GM04504 (cell line): Measurements from ENCODE around the gene STRBP.
"Not testable (repeated sequence)": the region's sequence is repeated elsewhere in the genome, so short reads cannot be mapped to it uniquely, and the experiment has no call there.

ENCODE experiments used
- DNase-seq: peaks from one replicate; pipeline ENCODE4 v3.0.0-alpha.2; 2012; ENCODE audit warnings: low read depth

STRBP gene

DNA sequence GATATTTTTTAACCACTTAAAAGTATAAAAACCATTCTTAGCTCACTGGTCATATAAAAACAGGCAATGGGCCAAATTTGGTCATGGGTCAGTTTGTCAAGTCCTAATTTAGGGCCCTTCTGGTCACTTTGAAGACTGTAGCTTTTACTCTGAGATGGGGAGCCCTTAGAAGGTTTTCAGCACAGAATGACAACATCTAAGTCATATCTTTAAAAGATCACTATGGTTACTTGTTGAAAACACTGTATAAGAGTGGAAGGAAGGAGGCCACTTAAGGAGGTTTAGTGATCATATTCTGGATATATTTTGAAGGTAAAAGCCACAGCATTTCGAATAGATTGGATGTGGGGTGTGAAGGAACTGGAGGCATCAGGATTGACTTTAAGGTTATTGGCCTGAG, 76.7 kb downstream of the STRBP start:
- DNase-seq: no peak

GRCh38 chr9:123191260-123191659, 77.1 kb downstream of the STRBP start:
- DNase-seq: no peak

DNA sequence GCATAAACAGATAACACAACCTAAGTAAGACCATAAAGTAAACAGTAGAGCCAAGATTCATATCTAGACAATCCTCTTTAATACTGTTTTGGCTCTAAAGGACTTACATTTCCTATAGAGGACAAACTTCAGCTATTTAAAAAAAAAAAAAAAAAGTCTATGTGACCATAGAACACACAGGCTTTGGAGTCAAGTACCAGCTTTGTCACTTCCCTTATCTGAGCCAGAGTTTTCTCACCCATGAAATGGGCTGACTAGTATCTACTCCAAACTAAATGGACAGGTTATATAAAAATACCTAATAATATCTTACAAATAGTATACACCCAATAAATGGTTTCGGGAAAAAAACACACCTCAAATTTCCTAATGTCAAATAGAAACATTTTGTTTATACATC, 81.3 kb downstream of the STRBP start:
- no peak for DNase-seq

DNA sequence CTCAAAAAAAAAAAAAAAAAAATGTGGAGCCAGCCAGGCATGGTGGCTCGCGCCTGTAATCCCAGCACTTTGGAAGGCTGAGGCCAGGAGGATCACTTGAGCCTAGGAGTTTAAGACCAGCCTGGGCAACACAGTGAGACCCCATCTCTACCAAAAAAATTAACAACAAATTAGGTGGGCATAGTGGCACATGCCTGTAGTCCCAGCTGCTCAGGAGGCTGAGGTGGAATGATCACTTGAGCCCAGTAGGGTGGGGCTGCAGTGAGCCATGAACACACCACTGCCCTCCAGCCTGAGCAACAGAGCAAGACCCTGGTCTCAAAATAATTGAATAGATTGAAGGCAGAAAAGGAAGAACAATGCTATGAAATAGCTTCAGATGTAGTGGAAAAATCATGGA, 82.4 kb downstream of the STRBP start:
- not testable (repeated sequence) for DNase-seq

DNA sequence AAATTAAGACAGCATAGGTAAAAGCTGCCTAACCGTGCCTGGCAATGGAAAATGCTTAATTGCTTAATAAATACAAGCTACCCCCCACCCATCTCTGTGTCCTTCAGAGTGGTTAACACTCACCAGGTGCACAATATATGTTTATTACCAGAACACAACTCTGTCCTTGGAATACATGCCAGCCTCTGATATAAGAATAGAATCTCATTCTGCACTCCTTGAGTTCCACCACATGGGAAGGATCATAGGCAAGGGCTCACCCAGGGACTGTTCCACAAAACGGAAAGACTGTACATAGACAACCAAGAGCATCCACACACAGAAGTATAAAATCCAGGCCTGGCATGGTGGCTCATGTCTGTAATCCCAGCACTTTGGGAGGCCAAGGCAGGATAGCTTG, 91.4 kb downstream of the STRBP start:
- DNase-seq: no peak

DNA sequence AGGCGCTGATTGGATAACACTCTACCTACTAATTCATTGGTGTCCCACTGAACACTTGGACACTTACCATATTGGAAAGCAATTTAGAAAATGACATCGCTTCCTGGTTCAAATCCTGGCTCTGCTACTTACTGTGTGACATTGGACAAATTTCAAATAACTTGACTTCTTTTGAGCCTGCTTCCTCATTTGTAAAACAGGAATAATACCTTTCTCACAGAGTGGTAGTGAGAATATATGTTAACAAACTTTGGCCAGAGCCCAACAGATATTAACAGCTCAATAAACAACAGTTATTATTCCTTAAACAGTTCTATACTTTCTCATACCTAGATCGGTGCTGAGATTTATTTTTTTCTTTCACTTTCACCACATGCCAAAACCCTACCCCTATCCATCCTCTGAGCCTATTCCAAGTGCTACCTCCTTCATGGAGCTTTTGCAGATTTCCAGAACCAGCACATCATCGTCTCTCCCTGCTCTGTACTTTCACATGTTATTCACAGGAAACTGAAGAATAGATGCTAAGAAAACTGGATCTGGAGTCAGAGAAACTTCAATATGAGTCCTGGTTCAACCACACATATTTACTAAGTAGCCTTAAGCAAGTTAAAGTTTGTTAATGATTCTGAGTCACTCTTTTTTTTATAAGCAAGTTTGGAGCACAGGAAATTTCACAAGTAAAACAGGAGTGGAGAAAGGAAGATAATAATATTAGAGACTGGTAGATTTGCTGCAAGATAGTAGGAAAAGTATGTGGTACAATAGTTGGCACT, 92.3 kb downstream of the STRBP start:
- DNase-seq: peak; percentile 3

- no peak for DNase-seq
Measured at GRCh38 chr9:123174887-123175518, 93.4 kb downstream of the STRBP start.

DNA sequence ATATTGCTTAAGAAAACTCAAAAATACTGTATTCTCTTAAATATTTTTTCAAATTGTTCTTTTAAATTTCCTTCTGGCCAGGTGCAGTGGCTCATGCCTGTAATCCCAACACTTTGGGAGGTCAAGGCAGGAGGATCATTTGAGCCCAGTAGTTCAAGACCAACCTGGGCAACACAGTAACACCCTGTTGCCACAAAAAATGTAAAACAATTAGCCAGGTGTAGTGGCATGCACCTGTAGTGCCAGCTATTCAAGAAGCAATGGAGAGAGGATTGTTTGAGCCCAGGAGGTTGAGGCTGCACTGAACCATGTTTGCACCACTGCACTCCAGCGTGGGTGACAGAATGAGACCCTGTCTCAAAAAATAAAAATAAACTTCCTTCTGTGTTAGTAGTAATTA, 94.3 kb downstream of the STRBP start:
- no peak for DNase-seq

DNA sequence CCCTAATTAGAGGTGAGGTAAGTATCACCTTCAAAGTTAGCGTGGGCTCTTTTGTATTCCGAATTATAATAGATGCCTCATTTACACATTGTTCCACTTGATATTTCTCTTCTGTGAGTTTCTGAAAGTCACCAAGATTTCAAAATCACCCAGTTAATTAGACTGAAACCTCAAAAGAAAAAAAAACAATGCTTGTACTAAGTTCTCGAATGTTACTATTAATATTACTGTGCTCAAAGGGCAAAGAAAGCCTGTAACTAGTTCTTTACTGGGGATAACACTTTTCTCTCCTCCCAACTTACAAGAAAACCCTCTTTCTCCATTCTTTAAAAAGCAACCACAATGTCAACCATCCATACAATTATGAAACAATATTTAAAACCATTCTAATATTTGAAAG, 98.5 kb downstream of the STRBP start:
- no peak for DNase-seq

GRCh38 chr9:123168586-123168985, 99.8 kb downstream of the STRBP start:
- DNase-seq: no peak

GRCh38 chr9:123167474-123167873, 100.9 kb downstream of the STRBP start:
- no peak for DNase-seq

DNA sequence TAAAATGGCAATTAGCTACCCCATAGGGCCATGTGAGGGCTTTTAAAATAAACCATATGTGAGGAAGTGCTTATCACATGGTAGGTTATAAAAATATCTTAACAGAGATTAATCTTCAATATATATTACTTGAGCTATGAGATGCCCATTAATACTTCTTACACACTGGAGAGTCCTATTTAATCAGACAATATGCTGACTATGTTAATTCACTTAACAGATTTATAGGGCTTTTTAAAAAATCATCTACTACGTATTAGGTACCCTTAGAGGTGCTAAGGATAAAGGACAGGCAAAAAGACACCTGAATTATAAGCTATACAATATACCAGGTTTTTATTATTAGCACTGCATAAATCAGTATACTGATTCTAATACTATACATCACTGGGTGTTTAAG, 102.6 kb downstream of the STRBP start:
- no peak for DNase-seq

DNA sequence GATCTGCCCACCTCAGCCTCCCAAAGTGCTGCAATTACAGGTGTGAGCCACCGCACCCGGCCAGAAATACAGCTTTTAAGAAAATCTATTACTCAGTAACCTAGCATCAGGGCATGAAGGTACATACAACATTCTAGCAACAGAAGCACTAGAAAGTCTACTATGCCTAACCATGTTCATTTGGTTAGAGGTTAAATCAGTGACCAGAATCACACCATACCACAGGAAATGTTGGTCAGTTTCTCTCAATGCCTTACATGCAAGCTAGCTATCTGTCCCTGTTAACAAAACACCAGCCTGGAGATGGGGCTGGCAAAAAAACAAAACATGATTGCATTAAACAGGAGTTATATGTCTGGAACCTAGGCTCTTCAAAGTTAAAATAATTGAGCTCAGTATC, 104.1 kb downstream of the STRBP start:
- DNase-seq: no peak

GRCh38 chr9:123162791-123163345, 105.5 kb downstream of the STRBP start:
- DNase-seq: no peak

- no peak for DNase-seq
Measured at GRCh38 chr9:123162360-123162759, 106.0 kb downstream of the STRBP start.

DNA sequence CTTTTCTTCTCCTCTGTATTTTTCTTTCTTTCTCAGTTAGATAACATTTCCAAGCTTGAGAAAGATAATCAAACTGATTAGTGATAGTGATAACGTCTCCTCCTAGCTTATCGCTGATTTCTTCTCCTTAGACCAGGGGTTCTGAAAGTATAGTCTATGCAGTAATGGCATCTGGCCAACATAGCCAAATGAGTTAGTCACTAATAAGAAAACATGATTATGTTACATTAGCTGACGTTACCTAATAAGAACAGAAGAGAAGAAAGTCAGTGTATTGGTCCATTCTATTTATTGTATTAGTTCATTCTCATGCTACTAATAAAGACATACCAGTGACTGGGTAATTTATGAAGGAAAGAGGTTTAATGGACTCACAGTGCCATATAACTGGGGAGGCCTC, 111.2 kb downstream of the STRBP start:
- no peak for DNase-seq

- no peak for DNase-seq
Measured at GRCh38 chr9:123150708-123151503, 117.5 kb downstream of the STRBP start.

GRCh38 chr9:123149067-123149466, 119.3 kb downstream of the STRBP start:
- no peak for DNase-seq

GRCh38 chr9:123138163-123138562, 130.2 kb downstream of the STRBP start:
- no peak for DNase-seq

DNA sequence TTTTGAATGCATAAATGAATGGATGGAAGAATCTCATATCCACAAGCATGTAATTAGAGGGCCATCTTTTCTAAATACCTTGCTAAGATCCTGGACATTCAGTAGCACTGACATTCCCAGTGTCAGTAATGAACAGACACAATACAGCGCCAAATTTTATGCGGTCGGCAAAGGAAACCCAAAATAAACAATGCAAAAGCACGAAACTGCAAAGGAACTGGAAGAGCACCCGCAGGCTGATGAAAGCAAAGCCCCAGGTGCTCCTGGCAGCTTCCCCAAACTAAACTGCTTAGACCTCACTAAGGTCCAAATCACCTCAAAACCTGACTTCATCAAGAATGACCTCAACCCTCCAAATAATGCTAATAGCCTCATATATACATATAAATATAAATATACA, 133.0 kb downstream of the STRBP start:
- DNase-seq: no peak

GRCh38 chr9:123132696-123133095, 135.7 kb downstream of the STRBP start:
- no peak for DNase-seq

DNA sequence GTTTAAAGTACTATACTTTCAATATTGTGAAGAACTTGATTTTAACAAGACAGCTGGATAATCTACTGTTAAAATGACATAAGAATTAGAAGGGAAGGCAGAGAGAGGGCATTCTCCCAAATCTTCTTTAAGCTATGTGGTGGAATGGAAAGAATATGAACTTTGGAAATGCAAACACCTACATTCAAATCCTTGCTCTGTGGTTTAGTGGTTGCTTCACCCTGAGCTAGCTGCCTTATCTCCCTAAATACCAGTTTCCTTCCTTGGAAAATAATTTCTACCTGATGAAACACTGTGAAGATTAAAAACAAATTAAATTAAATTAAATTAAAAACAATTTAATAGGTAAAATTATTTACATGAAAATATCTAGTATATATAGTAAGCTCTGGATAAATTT, 136.4 kb downstream of the STRBP start:
- no peak for DNase-seq

DNA sequence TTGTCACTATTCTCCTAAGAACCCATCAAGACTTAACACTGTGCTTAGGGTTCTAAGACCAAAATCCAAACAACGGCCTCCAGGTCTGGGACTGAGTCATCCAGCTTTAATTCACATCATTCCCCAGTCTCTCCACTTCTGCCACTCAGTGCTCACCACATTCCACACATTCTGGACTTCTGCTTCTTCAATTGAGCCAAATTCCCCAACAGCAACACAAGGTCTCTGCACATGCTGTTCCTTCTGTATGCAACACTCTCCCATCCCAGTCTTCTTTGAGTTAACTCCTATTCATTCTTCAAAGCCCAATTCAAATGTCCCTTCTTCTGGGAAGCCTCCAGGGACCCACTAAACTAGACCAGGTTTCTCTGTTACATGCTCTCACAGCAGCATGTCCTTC, 137.1 kb downstream of the STRBP start:
- peak; percentile 24 for DNase-seq
